ENCODE results near the gene TCTA.
"Not testable (repeated sequence)": the region's sequence is repeated elsewhere in the genome, so short reads cannot be mapped to it uniquely, and the experiment has no call there.

The TCTA gene, protein sequence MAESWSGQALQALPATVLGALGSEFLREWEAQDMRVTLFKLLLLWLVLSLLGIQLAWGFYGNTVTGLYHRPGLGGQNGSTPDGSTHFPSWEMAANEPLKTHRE

DNA sequence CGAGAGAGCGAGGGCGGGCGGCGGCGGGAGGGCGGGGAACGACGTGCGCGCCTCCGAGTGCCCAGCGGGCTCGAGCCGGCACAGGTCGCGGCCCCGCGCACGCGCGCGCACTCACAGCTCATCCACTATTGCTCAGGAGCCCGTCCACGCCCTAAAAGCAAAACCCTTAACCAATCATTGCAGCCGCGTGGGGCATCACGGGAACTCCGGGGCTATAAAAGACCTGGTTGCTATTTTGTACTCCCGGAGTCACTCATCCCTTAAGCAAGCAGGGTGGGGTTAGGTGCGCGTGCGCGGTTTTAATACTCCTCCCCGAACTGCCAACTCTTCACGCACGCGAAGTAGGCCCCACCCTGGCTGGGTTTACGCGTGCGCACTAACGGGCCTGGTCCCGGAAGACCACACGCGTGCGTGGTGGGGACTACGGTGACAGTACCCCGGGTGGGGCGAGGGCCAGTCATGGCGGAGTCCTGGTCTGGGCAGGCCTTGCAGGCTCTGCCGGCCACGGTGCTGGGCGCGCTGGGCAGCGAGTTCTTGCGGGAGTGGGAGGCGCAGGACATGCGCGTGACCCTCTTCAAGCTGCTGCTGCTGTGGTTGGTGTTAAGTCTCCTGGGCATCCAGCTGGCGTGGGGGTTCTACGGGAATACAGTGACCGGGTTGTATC is at the start of gene TCTA, which contains the start of gene RHOA:
TCTA (plus strand) TSS at position 456 of the 664 bp plus-strand sequence; CDS start at position 460, 4 bp downstream.
RHOA (minus strand) TSS at position 9 of the 664 bp plus-strand sequence. CDS start 36,387 bp downstream, outside the sequence.
- DNase-seq: peak; percentile 96

DNA sequence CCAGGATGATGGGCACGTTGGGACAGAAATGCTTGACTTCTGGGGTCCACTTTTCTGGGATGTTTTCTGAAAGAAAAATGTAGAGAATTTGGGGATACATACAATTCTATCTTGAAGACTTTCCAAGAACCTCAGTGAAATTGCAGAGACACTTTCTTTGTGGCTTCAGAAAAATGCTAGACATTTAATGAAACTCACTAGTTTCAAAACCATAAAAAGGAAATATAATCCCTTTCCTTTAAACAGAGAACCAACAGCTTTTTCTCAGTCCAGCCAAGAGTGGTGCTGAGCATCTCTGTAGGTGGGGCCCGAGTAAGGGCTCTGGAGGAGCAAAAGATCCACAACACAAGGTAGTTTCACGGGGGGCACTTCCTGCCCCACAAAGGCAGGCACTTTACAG is 49.7 kb upstream of the TCTA start:
- no peak for DNase-seq

DNA sequence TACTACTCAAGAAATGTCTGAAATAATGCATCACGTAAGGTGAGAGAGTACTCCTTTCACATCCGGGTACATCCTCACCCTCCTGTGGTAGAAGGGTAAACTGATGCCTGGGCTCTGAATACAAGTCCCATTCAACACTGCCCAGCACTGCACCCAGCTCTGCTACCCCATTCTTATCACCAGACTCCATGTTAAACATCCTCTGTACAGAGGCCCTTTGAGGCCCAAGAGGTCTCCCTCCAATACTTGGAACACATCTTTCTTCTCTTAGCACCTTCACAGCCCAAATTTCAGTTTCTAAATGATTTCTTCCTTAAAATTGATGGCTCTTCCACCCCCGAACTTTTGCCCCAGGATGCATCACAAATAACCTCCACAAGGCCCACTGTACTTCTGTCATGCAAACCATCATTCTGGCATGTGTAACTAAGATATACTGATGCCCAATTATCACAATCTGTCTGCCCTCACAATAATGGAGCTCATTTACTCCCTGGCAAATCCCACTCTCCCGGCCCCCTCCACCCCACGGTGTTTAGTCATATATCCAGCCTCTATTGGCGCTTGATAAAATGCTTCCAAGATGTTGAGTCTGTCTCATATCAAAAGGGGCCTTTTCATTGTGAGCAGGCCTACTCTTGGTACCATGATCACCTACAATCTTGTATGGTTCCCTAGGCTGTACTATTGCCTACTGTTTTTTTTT is 41.5 kb upstream of the TCTA start:
- DNase-seq: no peak

DNA sequence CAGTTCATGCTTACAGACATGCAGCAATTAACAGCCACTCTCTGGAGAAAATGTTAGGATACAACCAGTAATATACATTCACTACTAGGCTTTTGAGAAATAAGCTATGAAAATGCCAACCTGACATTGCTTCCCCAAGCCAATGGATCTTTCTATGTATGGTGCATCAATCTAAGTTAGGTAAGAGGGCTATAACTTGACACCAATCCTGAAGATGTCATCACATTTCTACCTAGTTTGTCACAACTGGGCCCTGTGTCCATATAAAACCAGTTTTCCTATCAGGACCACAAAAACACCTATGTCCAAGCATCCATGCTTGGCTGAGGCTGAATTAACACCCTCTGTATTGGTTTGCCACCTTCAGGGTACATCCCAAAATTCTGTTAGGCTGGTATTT is 40.3 kb upstream of the TCTA start:
- no peak for DNase-seq

DNA sequence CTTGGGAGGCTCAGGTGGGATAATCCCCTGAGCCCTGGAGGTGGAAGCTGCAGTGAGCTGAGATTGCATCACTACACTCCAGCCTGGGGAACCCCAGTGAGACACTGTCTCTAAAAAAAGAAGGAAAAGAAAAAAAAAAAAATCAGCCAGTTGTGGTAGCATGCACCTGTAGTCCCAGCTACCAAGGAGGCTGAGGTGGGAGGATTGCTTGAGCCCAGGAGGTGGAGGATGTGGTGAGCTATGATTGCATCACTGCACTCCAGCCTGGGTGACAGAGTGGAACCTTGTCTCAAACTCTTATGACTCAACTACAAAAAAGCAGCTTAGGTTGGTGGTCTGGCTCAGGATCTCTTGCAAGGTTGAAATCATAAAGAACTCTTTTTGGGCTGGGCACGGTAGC is 34.7 kb upstream of the TCTA start:
- DNase-seq: no peak

DNA sequence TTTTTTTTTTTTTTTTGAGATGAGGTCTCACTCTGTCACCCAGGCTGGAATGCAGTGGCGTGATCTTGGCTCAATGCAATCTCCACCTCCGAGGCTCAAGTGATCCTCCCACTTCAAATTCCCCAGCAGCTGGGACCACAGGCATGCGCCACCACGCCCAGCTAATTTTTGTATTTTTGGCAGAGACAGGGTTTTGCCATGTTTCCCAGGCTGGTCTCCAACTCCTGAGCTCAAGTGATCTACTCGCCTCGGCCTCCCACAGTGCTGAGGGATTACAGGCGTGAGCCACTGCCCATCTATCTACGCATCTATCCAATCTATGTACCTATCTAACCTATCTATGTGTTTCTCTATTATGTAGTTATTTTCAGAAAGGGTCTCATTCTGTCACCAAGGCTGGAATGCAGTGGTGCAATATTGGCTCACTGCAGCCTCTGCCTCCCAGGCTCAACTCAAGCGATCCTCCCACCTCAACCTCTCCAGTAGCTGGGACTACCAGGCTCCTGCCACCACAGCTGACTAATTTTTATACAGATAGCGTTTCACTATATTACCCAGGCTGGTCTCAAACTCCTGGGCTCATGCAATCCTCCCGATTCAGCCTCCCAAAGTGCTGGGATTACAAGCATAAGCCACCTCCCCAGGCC is 33.9 kb upstream of the TCTA start:
- DNase-seq: peak; percentile 6

DNA sequence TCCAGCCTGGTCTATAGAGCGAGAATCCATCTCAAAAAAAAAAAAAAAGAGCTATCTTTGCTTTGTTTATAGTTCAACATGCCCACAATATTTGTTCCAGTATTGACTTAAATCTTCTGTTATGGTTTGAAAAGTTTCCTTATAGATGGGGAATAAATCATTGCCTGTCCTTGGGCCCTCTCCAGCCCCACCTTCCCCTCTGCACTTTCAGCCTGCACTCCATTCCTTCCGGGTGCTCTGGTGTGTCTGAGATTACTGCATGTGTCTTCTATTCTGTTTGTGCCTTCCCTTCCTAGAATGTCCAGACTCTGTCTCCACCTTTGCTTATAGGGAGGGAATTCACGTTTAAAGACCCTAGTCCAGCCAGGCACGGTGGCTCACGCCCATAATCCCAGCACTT is 28.8 kb upstream of the TCTA start:
- no peak for DNase-seq

DNA sequence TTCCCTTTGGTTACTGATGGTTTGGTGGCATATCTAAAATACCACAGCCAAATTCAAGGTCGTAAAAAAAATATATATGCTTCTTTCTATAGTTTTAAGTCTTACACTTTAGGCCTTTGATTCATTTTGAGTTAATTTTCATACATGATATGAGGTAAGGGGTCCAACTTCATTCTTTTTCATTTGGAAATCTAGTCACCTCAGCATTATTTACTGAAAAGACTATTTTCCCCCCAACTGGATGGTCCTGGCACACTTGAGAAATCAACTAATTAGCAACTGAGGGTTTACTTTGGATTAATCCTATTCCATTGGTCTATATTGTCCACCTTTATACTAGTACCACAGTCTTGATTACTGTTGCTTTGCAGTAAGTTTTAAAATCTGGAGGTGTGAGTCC is 26.6 kb upstream of the TCTA start:
- no peak for DNase-seq

DNA sequence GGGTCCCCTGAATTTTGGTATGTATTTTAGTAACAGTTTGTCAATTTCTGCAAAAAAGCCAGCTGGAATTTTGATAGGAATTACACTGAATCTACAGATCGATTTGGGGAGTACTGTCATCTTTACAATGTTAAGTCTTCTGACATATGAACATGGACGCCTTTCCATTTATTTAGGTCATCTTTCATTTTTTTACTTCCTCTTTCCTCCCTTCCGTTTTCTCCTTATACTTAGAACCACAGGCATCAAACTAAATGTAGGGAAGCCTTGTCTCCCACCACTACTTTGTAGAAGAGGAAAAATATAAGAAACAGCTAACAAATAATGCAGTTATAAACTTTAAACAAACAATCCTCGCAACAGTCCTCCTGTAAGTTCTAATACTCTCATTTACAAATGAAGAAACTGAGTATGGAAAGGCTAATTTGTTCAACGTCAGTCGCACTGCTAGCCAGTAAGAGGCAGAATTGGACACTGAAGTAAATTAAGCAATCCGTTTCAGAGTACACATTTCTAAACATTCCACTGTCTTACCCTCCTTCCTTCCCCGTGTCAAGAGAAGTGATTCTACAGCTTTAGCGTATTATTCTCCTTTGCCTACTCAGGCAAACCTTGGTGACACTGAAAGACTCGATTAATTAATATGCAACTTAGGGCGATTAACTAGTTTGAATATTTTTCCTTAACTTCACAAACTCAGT is 26.0 kb upstream of the TCTA start:
- DNase-seq: no peak

DNA sequence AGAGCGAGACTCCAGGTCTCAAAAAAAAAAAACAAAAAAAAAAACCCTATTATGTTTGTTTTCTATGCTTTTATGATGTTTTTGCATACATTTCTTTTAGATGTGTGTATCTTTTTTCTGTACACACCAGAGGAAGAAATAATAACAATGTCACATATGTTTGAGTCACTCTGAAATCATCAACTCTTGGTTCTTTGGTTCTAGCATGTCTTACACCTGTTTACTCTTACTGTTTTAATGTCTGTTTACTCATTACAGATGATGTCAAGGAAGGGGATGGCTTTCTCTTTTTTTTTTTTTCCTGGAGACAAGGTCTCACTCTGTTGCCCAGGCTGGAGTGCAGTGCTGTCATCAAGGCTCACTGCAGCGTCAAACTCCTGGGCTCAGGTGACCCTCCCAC is 24.5 kb upstream of the TCTA start:
- no peak for DNase-seq

DNA sequence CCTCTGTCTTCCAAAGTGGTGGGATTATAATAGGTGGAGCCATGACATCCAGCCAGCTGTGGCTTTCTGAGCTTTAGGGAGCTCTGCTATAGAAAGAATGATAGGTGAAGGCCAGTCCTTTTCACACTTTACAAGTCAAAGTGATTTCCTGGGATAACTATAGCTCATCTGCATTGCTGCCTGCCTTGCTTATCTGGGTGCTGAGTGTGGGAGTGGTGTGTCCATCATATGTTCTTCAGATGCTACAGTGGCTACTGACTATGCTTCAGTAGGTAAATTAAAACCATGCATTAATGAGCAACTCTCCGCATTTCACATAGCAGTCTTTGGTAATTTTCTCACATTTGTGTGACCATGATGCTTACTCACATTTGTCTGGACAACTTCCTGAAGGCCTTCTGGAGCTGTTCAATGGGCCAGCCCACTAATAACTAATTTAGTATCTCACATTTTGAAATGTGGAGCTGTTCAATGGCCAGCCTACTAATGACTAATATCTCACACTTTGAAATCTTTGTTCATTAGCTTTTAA is 23.9 kb upstream of the TCTA start:
- DNase-seq: no peak

DNA sequence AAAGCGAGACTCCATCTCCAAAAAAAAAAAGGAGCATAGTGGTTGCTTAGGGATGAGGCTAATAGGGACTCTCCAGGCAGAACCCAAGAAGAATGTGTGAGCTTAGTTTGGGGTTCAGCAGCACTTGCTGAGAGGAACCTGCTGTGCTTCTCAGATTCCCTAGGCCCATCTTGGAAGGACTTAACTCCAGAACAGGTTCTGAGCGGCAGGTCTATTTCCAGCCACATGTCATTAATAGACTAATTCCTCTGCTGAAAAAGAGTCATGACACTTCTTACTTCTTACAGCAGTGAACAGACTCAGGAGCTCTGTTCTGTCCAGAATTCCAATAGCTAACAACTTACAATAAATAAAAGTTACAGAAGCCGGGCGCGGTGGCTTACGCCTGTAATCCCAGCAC is 22.9 kb upstream of the TCTA start:
- DNase-seq: no peak

DNA sequence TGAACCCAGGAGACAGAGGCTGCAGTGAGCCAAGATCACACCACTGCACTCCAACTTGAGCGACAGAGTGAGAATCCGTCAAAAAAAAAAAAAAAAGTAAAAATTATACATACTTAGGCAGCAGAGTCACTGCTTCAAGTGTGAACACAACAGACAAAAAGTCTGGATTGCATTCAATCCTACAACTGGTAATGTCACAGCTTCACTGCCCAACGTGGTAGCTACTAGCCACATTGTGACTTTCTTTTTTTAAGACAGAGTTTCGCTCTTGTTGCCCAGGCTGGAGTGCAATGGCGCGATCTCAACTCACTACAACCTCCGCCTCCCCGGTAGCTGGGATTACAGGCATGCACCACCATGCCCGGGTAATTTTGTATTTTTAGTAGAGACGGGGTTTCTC is 20.9 kb upstream of the TCTA start:
- DNase-seq: not testable (repeated sequence)

DNA sequence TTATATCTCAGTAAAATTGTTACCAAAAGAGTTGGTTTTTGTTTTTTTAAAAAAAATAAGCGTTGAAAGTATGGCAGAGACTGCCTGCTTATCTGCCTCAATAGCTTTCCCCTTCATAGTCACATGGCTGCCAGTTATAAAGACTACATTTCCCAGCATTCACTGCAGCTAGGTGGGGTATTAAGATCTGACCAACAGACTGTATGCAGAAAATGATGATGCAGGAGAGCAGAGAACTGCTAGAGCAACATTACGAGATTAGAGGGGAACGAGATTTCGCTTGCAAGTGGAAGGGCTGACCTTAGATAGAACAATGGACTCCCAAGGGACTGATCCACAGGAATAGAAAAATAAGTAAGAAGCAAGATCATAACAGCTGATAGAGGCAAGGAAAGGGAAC is 14.8 kb upstream of the TCTA start:
- no peak for DNase-seq

DNA sequence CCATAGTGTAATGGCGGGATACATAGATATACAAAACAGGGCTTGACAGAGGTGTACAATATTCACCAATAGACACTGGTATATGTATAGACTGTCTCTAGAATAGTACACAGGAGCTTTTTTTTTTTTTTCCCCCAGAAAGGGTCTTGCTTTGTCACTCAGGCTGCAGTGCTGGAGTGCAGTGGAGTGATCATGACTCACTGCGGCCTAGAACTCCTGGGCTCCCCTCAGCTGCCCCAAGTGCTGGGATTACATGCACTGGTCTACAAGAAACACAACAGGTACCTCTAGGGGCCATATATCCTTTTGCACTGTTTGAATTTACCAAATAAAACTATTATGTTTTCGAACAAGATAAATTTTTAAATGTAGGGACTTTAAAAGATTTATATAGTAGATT is 12.8 kb upstream of the TCTA start:
- no peak for DNase-seq

DNA sequence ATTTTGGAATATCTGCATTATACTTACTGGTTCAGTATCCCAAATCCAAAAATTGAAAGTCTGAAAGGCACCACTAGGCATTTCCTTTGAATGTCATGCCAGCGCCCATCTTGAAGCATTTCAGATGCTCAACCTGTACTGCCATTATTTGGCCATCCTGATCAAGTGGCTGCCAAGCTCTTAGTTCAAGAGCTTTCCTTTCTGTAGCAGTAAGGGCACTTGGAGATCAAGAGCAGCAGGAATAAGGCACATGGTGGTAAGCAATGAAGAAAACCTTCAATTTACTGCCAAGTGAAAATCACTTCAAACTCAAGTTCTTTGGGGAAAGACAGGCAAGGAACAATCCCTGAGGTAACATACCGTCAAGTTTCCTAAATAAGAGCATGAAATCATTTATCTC is 10.5 kb upstream of the TCTA start:
- peak; percentile 68 for DNase-seq

DNA sequence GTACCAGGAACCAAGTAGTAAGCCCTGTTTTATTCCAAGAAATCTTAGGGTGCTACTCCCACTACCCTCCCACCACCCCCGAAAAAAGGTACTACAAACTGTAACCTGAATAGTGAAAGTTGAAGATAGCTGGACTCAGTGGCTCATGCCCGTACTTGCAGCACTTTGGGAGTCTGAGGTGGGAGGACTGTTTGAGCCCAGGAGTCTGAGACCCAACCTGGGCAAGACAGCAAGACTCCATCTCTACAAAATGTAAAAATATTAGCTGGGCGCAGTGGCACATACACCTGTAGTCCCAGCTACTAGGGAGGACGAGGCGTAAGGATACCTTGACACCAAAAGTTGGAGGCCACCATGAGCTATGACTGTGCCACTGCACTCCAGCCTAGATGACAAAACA is 8.3 kb upstream of the TCTA start:
- no peak for DNase-seq

DNA sequence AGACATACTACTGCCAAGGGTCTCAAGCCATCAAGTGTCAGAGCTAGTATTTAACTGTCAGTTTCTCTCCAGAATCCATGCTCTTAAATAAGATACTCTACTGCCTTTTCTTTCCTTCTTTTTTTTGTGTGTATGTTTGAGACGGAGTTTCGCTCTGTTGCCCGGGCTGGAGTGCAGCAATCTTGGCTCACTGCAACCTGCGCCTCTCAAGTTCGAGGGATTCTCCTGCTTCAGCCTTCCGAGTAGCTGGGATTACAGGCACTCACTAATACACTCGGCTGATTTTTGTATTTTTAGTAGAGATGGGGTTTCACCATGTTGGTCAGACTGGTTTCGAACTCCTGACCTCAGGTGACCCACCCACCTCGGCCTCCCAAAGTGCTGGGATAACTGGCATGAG is 6.7 kb upstream of the TCTA start:
- peak; percentile 11 for DNase-seq

DNA sequence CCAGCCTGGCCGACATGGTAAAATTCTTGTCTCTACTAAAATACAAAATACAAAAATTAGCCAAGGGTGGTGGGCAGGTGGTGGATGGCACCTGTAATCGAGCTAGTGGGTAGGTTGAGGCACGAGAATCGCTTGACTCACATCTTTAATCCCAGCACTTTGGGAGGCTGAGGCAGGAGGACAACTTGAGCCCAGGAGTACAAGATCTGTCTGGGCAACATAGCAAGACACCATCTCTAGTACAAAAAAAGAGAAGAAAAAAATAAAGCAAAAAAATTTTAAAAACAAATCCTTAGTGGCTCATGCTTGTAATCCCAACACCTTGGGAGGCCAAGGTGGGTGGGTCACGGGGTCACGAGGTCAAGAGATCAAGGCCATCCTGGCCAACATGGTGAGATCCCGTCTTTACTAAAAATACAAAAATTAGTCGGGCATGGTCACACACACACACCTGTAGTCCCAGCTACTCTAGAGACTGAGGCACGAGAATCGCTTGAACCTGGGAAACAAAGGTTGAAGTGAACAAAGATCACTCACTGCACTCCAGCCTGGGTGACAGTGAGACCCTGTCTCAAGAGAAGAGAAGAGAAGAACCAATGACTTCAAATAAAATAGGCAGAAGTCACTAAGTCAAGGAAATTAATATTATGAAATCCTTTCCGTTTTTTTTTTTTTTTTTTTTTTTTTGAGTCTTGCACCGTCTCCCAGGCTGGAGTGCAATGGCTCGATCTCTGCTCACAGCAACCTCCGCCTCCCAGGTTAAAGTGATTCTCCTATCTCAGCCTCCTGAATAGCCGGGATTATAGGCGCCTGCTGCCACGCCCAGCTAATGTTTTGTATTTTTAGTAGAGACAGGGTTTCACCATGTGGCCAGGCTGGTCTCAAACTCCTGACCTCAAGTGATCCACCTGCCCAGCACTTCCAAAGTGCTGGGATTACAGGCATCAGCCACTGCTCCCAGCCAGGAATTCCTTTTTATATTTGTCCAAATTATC is 5.4 kb upstream of the TCTA start:
- DNase-seq: no peak

DNA sequence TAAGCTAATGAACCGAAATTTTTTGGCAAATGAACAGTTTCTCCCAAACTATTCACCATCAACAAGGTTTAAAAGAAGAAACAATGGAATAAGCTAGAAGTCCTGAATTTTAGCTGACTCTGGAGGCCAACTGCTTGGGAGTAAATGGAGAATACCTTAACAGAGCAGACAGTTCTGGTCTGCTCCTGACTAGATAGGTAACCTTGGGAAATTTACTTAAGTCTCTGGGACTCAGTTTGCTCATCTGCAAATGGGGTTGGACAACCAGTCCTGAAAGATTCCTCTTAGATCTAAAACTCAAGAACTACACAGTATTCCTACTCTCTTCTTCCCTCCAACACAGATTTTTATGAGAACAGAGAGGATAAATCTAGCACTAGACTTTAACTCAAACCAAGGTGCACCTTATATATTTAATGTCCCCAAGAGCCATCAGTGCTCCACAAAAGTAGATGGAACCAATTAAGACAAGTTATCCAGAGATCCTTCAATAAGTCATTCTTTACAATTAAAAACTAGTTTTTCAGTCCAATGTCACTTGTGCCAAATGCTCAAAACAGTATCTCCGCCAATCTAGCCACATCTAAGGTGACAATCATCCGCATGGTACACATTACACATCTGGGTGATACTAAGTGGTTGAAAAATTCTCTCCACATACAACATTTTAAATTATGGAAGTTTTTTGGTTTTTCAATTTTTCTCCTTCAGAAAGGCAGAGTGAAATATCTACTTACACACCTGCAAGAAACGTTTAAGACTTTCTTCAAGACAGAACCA is 2.0 kb upstream of the TCTA start:
- DNase-seq: no peak

Measured in DMS79 (cell line).